Omental fat pad (tissue), 4 donors: Measurements from ENCODE around the gene OAS3. TPM values are rescaled to one million over a fixed set of nuclear protein-coding genes. Genes with fewer than 3 reads are reported as not detected.
A peak's percentile ranks its signal among the peaks of the same experiment; 100 is the strongest.

Experiments used
- ATAC-seq: fragments of 150-250 bp; one replicate; pipeline ENCODE4 v1.9.1; 2016; ENCODE audit warnings: mild to moderate bottlenecking, moderate library complexity; ENCODE audit not compliant: low FRiP score
- DNase-seq: peaks from one replicate; pipeline ENCODE4 v3.0.0-alpha.2; 2019; ENCODE audit warnings: low spot score
- CTCF ChIP-seq, 3 donors: fragments of 450-650 bp; IDR thresholded peaks; one replicate each; pipeline ENCODE4 v1.5.1; 2016 to 2017; ENCODE audit warnings: antibody characterized with exemption in 3 of 3, mild to moderate bottlenecking in 3 of 3, moderate library complexity in 2 of 3
- total RNA-seq, 4 donors: library from RNA; depleted of rRNA; stranded (reverse); fragments of >200 nt; gene quantifications; one replicate each; pipeline ENCODE4 v1.1.0, GENCODE V29; 2016

OAS3 gene
- total RNA-seq, 4 donors from 2014 or later, result 5.8 to 46.3 (median 17.7) TPM

- no peak for ATAC-seq
- no peak for DNase-seq
- TF ChIP-seq CTCF (IDR thresholded peaks at IDR 0.05), result no peak
Measured at GRCh38 chr12:112973818-112974231, 35.6 kb downstream of the OAS3 start.

- ATAC-seq, result no peak
- no peak for DNase-seq
- TF ChIP-seq CTCF (IDR thresholded peaks at IDR 0.05), result no peak
Measured at GRCh38 chr12:112974904-112975303, 36.6 kb downstream of the OAS3 start.

- DNase-seq (no peak), ATAC-seq (no peak)
- TF ChIP-seq CTCF (IDR thresholded peaks at IDR 0.05), result no peak
Measured at GRCh38 chr12:112977139-112977538, 38.9 kb downstream of the OAS3 start.

DNA sequence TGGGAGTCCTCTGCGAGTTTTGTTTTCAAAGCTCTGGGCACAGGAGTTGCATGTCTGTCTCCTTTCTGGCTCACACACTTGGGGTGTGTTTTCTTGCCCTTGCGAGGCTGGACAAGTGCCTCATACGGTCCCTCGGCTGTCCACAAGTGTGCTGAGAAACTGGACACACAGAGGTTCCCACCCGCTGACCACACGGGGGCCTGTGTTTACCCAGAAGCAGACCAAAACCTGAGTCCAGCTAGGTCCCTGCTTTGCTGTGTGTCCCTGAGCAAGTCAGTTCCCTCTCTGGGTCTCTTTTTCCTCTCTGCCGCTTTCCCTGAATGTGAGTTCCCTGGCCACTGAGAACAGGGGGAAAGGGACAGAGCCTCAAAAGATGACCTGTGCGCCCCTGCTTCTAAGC, 39.4 kb downstream of the OAS3 start:
- no peak for TF ChIP-seq CTCF (IDR thresholded peaks at IDR 0.05)
- ATAC-seq, result no peak
- no peak for DNase-seq

GRCh38 chr12:112978163-112979040, 40.1 kb downstream of the OAS3 start, which contains the start of gene OAS2:
OAS2 (plus strand) TSS chr12:112978519; CDS start chr12:112978609, 90 bp downstream.
- ATAC-seq (peak; percentile 97), DNase-seq (no peak)
- no peak for TF ChIP-seq CTCF (IDR thresholded peaks at IDR 0.05)

GRCh38 chr12:112979041-112979680, 40.9 kb downstream of the OAS3 start:
- no peak for TF ChIP-seq CTCF (IDR thresholded peaks at IDR 0.05)
- ATAC-seq, result no peak
- no peak for DNase-seq
